Inferior parietal cortex (tissue), 1 donor: ENCODE results near the gene SPOCK1.

ENCODE experiments used
- DNase-seq: peaks from one replicate; pipeline ENCODE4 v3.0.0-alpha.2; 2016; ENCODE audit errors: extremely low spot score

The SPOCK1 gene

GRCh38 chr5:137442660-137443059 is 56.5 kb downstream of the SPOCK1 start:
- DNase-seq = no peak

GRCh38 chr5:137441476-137441875 is 57.6 kb downstream of the SPOCK1 start:
- no peak for DNase-seq

GRCh38 chr5:137440795-137441194 is 58.3 kb downstream of the SPOCK1 start:
- DNase-seq = no peak

GRCh38 chr5:137439645-137440044 is 59.5 kb downstream of the SPOCK1 start:
- DNase-seq = no peak

- DNase-seq = no peak
These were observed 60.2 kb downstream of the SPOCK1 start for GRCh38 chr5:137438932-137439331.

GRCh38 chr5:137437774-137438173 is 61.4 kb downstream of the SPOCK1 start:
- no peak for DNase-seq

- no peak for DNase-seq
These were observed 65.6 kb downstream of the SPOCK1 start for GRCh38 chr5:137433539-137433938.

- DNase-seq = no peak
These were observed 66.8 kb downstream of the SPOCK1 start for GRCh38 chr5:137432376-137432775.

- no peak for DNase-seq
These were observed 68.1 kb downstream of the SPOCK1 start for GRCh38 chr5:137431051-137431450.

- DNase-seq = no peak
These were observed 83.9 kb downstream of the SPOCK1 start for GRCh38 chr5:137415231-137415681.

GRCh38 chr5:137414112-137414755 is 84.9 kb downstream of the SPOCK1 start:
- no peak for DNase-seq

- no peak for DNase-seq
These were observed 87.0 kb downstream of the SPOCK1 start for GRCh38 chr5:137412136-137412535.

GRCh38 chr5:137410234-137411010 is 88.7 kb downstream of the SPOCK1 start:
- no peak for DNase-seq

GRCh38 chr5:137409736-137410135 is 89.4 kb downstream of the SPOCK1 start:
- no peak for DNase-seq

GRCh38 chr5:137407090-137407489 is 92.0 kb downstream of the SPOCK1 start:
- no peak for DNase-seq

GRCh38 chr5:137405393-137405792 is 93.7 kb downstream of the SPOCK1 start:
- DNase-seq = no peak

- DNase-seq = no peak
These were observed 95.3 kb downstream of the SPOCK1 start for GRCh38 chr5:137403869-137404268.

GRCh38 chr5:137402436-137403187 is 96.5 kb downstream of the SPOCK1 start:
- no peak for DNase-seq

GRCh38 chr5:137401946-137402345 is 97.2 kb downstream of the SPOCK1 start:
- DNase-seq = no peak

GRCh38 chr5:137400571-137400970 is 98.6 kb downstream of the SPOCK1 start:
- DNase-seq = no peak

GRCh38 chr5:137399911-137400310 is 99.2 kb downstream of the SPOCK1 start:
- no peak for DNase-seq

- DNase-seq = no peak
These were observed 100.4 kb downstream of the SPOCK1 start for GRCh38 chr5:137398751-137399150.

- DNase-seq = no peak
These were observed 101.0 kb downstream of the SPOCK1 start for GRCh38 chr5:137398154-137398553.
